Measurements from ENCODE around the gene VPS33A.

VPS33A gene

DNA sequence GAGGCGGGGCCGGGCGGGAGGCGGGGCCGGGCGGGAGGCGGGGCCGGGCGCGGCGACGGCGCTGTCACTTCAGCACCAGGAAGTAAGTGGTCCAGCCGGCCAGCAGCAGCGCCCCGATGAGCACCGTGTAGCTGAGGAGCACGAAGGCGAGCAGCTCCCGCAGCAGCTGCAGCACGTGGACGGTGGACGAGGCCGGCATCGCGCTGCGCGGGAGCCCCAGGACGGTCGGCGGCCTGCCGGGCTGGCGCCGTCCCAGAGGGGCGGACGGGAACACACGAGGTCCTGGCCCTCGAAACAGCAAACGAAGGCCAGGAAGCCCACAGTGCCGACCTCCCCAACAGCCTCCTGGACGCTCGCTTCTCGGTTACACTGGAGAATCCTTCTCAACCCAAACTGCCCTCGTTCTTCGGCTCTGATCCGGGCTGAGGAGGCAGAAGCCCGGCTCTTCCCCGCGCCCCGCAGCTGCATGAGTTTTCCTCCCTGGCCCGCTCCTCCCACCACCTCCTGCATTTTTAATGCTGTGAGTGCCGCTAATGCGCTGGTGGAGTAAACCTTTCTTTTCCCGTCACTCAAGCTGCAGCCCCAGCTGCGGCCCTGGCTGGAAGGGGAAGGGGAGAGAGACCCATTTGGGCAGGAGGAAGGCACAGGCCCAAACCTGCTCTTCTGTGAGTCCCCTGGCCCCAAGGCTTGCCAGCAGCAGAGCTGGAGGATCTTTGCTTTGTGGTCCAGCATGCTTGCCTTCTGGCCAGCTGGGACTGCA lies 39.7 kb downstream of the VPS33A start:
- Histone ChIP-seq H3K9ac (ENCODE audit: low read depth, low read length) (no peak overlapping the region), H3K36me3 (ENCODE audit: control insufficient read depth, insufficient read depth, low read length) (peaks cover 34% of the 10 kb centered on the region), H3K4me3 (ENCODE audit: low read depth, low read length) (peak overlapping the region; percentile 51), H3K27ac (ENCODE audit: low read depth, low read length) (no peak overlapping the region), H3K9me3 (ENCODE audit: control insufficient read depth, insufficient read depth, low read length) (no peaks in the 10 kb centered on the region), H3K27me3 (ENCODE audit: control insufficient read depth, insufficient read depth, low read length) (no peaks in the 10 kb centered on the region), H3K4me1 (ENCODE audit: control insufficient read depth, insufficient read depth, low read length) (peaks cover 4% of the 10 kb centered on the region; the same call in 1 of the 2 replicates)

DNA sequence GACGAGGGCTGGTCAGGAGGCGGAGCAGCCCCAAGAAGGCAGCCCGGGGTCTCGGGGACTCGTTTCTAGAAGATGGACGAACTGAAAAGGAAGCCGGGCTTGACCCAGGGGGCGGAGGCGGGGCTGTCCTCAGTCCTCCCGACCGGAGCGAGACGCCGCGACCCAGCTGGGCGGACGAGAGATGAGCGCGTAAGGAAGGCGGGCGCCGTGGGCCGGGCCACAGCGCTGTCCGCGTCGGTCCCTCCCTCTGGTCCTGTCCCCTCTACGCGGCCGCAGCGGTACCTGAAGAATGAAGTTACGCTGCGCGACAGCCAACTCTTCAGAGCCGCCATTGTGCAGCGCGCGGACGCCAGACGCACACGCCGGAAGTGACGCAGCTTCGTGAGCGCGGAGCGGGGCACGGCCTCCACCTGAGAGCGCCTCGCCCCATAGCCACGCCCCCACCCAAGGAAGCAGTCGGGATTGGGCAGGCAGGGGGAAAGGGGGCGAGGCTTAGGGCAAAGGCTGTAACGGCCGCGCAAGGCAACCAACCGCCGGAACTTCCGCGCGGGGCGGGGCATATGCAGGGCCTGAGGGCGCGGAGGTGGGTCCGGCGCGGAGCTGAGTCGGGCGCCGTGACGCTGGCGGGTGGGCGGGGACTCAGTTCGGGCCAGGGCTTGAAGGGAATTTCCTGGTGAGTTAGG lies 40.5 kb downstream of the VPS33A start, which contains the start of gene DIABLO:
TSS of gene DIABLO (minus strand) at position 370 of the 683 bp plus-strand sequence. CDS start at position 332, 38 bp downstream.
- Histone ChIP-seq H3K4me3 (ENCODE audit: low read depth, low read length) (peak within 1 kb of the TSS; percentile 99), H3K9me3 (ENCODE audit: control insufficient read depth, insufficient read depth, low read length) (no peaks in the 10 kb centered on the region), H3K36me3 (ENCODE audit: control insufficient read depth, insufficient read depth, low read length) (peaks cover 34% of the 10 kb centered on the region), H3K27me3 (ENCODE audit: control insufficient read depth, insufficient read depth, low read length) (no peaks in the 10 kb centered on the region), H3K27ac (ENCODE audit: low read depth, low read length) (peak within 1 kb of the TSS; percentile 95), H3K4me1 (ENCODE audit: control insufficient read depth, insufficient read depth, low read length) (peaks cover 4% of the 10 kb centered on the region; the same call in 1 of the 2 replicates), H3K9ac (ENCODE audit: low read depth, low read length) (peak within 1 kb of the TSS; percentile 88)

DNA sequence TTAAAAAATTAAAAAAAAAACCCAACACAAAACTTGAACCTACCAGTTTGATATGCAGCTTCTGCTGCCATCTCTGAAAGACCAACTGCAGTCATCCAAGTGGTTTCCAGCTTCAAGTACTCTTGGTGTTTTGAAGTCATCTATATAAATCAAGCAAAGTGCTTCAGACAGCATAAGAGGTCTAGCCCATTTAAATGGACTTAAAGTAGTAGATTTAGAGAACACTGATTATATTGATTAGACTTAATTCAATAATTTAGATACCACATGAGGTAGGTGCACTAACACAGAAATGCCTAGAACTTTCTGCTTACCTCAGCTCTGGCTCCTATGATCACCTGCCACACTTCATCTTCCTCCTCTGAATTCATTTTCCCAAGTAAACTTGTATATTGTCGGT lies 49.8 kb downstream of the VPS33A start:
- no peak overlapping the region for H3K4me3 ChIP-seq (ENCODE audit: low read depth, low read length)
- no peaks in the 10 kb centered on the region for H3K27me3 ChIP-seq (ENCODE audit: control insufficient read depth, insufficient read depth, low read length)
- H3K36me3 ChIP-seq (ENCODE audit: control insufficient read depth, insufficient read depth, low read length): peaks cover 92% of the 10 kb centered on the region
- no peaks in the 10 kb centered on the region for H3K4me1 ChIP-seq (ENCODE audit: control insufficient read depth, insufficient read depth, low read length)
- H3K9me3 ChIP-seq (ENCODE audit: control insufficient read depth, insufficient read depth, low read length): no peaks in the 10 kb centered on the region
- H3K27ac ChIP-seq (ENCODE audit: low read depth, low read length): no peak overlapping the region
- H3K9ac ChIP-seq (ENCODE audit: low read depth, low read length): no peak overlapping the region

DNA sequence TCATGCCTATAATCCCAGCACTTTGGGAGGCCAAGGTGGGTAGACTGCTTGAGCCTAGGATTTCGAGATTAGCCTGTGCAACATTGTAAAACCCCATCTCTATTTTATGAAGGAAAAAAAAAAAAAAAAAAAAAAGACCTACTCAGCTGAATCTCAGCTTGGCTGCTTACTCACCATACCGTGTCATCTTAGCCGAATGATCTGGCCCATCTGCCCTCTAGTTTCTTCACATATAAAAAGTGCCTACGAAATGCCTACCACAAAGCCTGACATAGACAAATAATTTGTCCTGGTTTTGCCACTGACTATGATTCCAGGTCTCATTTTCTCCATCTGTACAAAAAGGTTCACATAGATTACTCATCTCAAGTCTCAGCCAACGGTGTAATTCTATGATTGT lies 50.5 kb downstream of the VPS33A start:
- H3K4me1 ChIP-seq (ENCODE audit: control insufficient read depth, insufficient read depth, low read length): no peaks in the 10 kb centered on the region
- no peak overlapping the region for H3K27ac ChIP-seq (ENCODE audit: low read depth, low read length)
- H3K9ac ChIP-seq (ENCODE audit: low read depth, low read length): no peak overlapping the region
- H3K4me3 ChIP-seq (ENCODE audit: low read depth, low read length): no peak overlapping the region
- no peaks in the 10 kb centered on the region for H3K27me3 ChIP-seq (ENCODE audit: control insufficient read depth, insufficient read depth, low read length)
- H3K9me3 ChIP-seq (ENCODE audit: control insufficient read depth, insufficient read depth, low read length): no peaks in the 10 kb centered on the region
- peaks cover 91% of the 10 kb centered on the region for H3K36me3 ChIP-seq (ENCODE audit: control insufficient read depth, insufficient read depth, low read length)

DNA sequence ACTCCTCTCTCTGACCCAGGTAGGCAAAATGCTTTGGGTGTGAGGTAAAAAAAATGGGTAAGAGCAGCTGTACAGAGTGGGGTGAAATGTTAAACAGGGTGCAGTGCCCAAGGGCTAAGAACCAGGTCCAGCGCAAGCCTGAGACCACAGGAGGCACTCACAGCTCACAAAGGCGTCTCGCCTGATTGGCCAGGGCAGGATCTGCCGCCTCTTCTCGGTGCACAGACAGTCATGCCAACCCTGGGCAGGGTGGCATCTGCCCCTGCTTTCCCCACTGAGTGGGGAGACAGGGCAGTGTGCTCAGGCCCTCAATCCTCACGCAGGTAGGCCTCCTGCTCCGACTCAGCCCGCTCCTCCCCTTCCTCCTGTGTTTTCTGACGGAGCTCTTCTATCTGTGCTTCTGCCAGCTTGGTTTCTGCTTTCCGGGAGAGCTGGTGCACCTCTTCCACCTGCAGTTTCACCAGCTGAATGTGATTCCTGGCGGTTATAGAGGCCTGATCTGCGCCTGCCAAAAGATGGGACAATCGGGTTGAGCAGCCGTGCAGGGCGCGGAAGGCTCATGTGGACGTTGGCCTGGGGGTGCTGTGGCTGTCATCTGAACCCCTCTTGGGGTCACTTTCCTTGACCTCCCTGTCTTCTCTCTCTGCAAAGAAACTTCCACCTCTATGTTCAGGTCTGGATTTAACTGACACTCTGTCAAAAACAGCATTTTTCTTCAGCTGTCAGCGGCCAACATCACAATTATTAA lies 58.0 kb downstream of the VPS33A start:
- H3K9ac ChIP-seq (ENCODE audit: low read depth, low read length): no peak overlapping the region
- peaks cover 62% of the 10 kb centered on the region for H3K36me3 ChIP-seq (ENCODE audit: control insufficient read depth, insufficient read depth, low read length)
- H3K4me1 ChIP-seq (ENCODE audit: control insufficient read depth, insufficient read depth, low read length): peaks cover 11% of the 10 kb centered on the region; the same call in 1 of the 2 replicates
- H3K4me3 ChIP-seq (ENCODE audit: low read depth, low read length): no peak overlapping the region
- H3K27me3 ChIP-seq (ENCODE audit: control insufficient read depth, insufficient read depth, low read length): peaks cover 32% of the 10 kb centered on the region
- no peak overlapping the region for H3K27ac ChIP-seq (ENCODE audit: low read depth, low read length)
- no peaks in the 10 kb centered on the region for H3K9me3 ChIP-seq (ENCODE audit: control insufficient read depth, insufficient read depth, low read length)

DNA sequence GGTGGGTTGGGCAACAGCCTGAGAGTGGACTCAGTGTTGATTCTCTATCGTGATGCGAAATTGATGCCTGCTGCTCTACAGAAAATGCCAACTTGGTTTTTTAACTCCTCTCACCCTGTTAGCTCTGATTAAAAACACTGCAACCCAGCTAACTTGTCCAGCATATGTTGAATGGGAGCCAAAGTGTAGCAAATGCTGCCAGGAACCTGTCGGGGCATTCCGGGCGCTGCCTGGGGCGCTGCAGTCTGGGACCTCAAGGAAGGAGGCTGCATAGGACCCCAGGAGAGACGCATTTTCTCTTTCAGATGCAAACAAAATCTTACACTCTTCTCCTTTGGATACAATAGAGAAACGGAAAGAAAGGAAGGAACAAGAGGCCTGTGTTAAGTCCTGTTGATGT lies 58.9 kb downstream of the VPS33A start:
- Histone ChIP-seq H3K4me1 (ENCODE audit: control insufficient read depth, insufficient read depth, low read length) (peaks cover 11% of the 10 kb centered on the region; the same call in 1 of the 2 replicates), H3K27ac (ENCODE audit: low read depth, low read length) (no peak overlapping the region), H3K4me3 (ENCODE audit: low read depth, low read length) (no peak overlapping the region), H3K9ac (ENCODE audit: low read depth, low read length) (no peak overlapping the region), H3K9me3 (ENCODE audit: control insufficient read depth, insufficient read depth, low read length) (no peaks in the 10 kb centered on the region), H3K36me3 (ENCODE audit: control insufficient read depth, insufficient read depth, low read length) (peaks cover 53% of the 10 kb centered on the region), H3K27me3 (ENCODE audit: control insufficient read depth, insufficient read depth, low read length) (peaks cover 40% of the 10 kb centered on the region)

DNA sequence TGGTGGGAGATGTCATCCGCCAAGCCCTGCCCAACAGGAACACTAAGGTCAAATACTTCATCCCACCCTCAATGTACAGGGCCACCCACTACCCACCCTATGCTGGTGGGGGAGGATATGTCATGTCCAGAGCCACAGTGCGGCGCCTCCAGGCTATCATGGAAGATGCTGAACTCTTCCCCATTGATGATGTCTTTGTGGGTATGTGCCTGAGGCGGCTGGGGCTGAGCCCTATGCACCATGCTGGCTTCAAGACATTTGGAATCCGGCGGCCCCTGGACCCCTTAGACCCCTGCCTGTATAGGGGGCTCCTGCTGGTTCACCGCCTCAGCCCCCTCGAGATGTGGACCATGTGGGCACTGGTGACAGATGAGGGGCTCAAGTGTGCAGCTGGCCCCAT lies 59.3 kb downstream of the VPS33A start:
- H3K4me3 ChIP-seq (ENCODE audit: low read depth, low read length): no peak overlapping the region
- peaks cover 44% of the 10 kb centered on the region for H3K27me3 ChIP-seq (ENCODE audit: control insufficient read depth, insufficient read depth, low read length)
- H3K4me1 ChIP-seq (ENCODE audit: control insufficient read depth, insufficient read depth, low read length): peaks cover 11% of the 10 kb centered on the region; the same call in 1 of the 2 replicates
- H3K36me3 ChIP-seq (ENCODE audit: control insufficient read depth, insufficient read depth, low read length): peaks cover 49% of the 10 kb centered on the region
- H3K27ac ChIP-seq (ENCODE audit: low read depth, low read length): no peak overlapping the region
- H3K9ac ChIP-seq (ENCODE audit: low read depth, low read length): no peak overlapping the region
- H3K9me3 ChIP-seq (ENCODE audit: control insufficient read depth, insufficient read depth, low read length): no peaks in the 10 kb centered on the region

DNA sequence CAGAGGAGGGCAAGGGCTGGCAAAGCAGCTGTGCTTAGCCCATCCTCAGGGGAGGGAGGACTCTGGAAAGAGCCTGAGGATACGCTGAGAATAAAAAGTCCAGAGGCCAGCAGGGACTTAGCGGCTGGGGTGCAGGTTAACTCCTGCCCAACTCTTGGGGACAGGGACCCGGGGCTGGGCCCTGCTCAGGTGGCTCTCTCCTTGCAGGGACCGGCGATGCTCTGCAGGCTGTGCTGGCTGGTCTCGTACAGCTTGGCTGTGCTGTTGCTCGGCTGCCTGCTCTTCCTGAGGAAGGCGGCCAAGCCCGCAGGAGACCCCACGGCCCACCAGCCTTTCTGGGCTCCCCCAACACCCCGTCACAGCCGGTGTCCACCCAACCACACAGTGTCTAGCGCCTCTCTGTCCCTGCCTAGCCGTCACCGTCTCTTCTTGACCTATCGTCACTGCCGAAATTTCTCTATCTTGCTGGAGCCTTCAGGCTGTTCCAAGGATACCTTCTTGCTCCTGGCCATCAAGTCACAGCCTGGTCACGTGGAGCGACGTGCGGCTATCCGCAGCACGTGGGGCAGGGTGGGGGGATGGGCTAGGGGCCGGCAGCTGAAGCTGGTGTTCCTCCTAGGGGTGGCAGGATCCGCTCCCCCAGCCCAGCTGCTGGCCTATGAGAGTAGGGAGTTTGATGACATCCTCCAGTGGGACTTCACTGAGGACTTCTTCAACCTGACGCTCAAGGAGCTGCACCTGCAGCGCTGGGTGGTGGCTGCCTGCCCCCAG lies 60.0 kb downstream of the VPS33A start:
- peaks cover 46% of the 10 kb centered on the region for H3K27me3 ChIP-seq (ENCODE audit: control insufficient read depth, insufficient read depth, low read length)
- H3K9me3 ChIP-seq (ENCODE audit: control insufficient read depth, insufficient read depth, low read length): no peaks in the 10 kb centered on the region
- H3K27ac ChIP-seq (ENCODE audit: low read depth, low read length): no peak overlapping the region
- H3K4me3 ChIP-seq (ENCODE audit: low read depth, low read length): no peak overlapping the region
- H3K9ac ChIP-seq (ENCODE audit: low read depth, low read length): no peak overlapping the region
- H3K4me1 ChIP-seq (ENCODE audit: control insufficient read depth, insufficient read depth, low read length): peaks cover 11% of the 10 kb centered on the region; the same call in 1 of the 2 replicates
- H3K36me3 ChIP-seq (ENCODE audit: control insufficient read depth, insufficient read depth, low read length): peaks cover 42% of the 10 kb centered on the region

DNA sequence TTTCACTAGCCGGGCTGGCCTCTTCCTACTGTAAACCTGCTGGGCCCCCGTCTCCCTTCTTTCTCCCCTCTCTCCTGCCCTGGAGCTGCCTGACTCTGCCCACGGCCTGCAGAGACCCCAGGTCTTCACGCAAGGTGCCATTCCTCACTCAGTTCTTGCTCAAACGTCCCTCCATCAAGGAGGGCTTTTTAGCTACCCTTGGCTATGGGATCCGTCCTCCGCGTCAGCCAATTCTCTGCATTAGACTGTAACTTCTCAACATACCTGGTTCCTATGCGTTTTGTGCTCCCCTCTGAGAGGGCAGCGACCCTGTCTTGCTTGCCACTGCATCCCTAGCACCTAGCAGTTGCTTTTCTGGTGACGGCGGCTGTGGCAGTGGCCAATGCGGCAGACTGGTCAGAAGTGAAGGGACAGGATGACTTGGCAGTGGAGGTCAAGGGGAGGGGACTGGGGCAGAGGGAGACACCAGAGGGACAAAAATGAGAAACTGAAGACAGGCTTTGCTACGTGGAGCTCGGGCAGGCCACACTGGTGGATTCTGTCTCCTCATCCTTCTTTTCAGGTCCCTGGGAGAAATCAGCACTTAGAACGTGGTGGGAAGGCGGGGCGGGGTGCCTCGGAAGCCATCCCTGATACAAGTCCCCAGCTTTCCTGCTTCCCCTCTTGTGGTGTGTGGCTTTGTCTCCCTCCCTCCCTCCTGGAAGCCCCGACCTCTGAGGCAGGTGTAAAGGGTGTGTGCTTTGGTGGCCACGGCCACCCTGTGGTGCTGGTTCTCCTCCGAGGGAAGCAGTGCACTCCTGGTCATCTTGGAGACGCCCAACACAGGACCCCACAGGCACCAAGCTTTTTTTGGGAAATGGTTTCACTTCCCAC lies 61.0 kb downstream of the VPS33A start:
- Histone ChIP-seq H3K27ac (ENCODE audit: low read depth, low read length) (no peak overlapping the region), H3K36me3 (ENCODE audit: control insufficient read depth, insufficient read depth, low read length) (peaks cover 34% of the 10 kb centered on the region), H3K9me3 (ENCODE audit: control insufficient read depth, insufficient read depth, low read length) (no peaks in the 10 kb centered on the region), H3K4me1 (ENCODE audit: control insufficient read depth, insufficient read depth, low read length) (peaks cover 11% of the 10 kb centered on the region; the same call in 1 of the 2 replicates), H3K9ac (ENCODE audit: low read depth, low read length) (no peak overlapping the region), H3K4me3 (ENCODE audit: low read depth, low read length) (no peak overlapping the region), H3K27me3 (ENCODE audit: control insufficient read depth, insufficient read depth, low read length) (peaks cover 46% of the 10 kb centered on the region)

Data from HUES48 (cell line).